Right forelimb (tissue), 1 donor: Measurements from ENCODE around the gene TUBGCP2.

ENCODE experiments used
- DNase-seq: peaks from one replicate; pipeline ENCODE4 v3.0.0-alpha.2; 2018

TUBGCP2 gene

DNA sequence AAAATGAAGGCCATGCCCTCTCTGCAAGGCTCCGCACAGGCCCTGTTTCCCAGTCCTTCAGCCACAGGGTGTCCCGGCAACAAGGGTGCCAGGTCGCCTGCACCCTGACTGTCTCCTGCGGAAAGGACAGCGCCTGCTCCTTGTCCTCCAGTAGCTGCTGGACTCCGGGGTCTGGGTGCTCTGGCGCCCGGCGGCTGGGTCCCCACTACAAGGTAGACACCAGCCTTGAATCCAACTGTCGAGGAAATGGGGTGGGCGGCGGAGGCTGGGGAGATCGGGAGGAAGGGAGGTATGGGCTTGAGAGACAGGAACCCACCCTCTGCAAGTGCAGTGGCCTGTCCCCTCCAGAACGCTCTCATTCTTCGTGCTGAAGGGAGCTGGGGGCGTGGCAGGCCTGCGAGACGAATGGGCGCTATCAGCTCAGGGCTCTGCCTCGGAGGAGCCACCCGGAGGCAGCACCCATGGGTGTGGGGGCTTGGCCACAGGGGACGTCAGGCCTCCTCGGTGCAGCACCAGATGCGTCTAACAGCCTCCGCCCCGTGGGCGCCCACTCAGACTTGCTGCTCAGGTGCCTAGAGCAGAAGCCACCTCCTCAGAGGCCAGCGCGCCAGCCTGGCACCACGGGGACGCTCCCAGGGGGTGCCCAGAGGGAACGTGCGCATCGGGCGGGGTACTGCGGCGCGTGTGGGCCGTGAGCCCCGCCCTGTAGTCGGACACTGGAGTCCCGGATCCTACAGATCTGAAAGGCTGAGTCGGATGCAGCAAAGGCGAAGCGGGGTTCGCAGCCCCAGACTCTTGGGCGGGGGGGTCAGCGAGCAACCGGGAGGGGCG lies 47.6 kb downstream of the TUBGCP2 start:
- DNase-seq: no peak

DNA sequence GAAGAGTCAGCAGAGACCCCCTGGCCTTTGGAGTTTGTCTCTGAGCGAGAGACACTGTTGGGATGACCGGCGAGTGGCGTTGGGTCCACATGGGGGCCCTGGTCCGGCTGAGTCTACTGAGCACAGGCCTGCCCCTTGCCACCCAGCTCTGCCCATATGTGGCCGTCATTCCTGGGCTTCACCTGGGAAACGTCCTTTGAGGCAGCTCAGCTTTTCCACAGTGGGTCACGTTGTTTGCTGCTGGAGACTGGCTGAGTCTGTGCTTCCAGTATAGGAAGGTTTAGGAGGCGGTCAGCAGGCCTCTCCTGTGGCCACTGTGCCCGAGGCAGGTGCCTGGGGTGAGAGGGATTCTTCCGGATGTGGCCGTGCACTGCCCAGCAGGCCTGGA lies 49.1 kb downstream of the TUBGCP2 start:
- DNase-seq: no peak

DNA sequence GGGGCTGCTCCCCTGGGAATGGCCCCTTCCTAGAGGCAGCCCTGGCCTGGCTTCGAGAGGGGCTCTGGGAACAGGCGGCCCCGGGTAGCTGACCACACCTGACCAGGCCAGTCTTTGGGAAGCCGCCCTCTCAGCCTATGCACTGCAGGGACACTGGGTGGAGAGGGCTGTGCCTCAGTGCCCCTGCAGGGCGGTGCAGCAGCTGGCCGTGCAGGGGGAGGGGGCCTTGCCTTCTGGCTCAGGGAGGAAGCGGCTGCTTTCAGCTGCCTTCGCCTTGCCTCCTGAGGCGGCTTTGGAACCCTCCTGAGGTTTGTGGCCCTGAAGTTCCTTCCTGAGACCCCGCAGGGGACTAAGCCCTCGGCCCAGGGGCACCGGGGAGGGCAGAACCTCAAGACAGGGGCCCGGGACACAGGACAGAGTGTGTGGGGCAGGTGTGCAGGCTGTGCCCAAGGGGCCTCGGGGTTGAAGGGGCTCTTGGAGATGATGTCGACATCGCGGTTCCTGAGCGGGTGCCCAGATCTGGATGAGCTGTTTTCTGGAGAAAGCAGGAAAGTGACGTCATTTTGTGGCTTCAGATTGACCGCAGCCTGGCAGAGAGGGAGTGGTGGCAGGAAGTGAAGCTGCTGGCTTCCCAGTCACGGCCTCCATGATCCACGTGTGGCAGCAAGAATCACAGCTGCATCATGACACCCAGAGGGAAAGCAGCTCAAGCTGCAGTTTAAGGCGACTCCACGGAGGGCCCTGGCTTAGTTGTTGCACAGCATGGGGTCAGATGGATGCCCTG lies 49.7 kb downstream of the TUBGCP2 start:
- DNase-seq: peak; percentile 77

DNA sequence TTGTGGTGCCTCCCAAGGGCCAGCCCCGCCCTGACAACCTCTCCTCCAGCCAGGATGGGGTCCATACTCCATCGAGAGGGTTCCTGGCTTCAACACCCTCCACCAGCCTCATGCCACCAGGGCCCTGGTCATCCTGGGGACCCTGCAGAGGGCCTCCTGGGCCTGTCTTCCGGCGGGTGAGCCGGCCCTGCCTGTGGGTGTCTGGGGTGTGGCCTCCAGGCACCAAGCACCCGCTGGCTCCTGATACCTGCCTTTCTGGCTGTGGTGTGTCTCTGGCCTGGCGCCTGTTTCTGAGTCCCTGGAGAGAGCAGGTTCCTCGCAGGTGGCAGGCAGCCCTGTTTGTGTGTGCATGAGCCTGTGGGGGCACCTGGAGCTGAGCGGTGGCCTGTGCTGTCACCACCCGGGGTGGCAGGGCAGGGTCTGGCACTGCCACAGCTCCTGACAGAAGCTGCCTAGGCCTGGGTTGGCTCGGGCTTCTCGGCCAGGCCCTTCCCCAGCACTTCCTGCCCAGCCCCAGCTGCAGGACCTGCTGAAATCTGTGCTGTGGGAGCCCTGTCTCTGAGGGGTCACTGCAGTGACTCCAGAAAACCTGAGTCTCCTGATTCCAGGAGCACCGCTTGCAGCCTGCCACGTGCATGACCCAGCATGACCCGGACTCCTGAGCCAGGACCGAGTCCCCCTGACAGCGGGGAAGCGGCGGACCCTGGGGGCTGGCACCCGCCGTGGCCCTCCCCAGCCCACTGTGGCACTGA lies 50.4 kb downstream of the TUBGCP2 start:
- no peak for DNase-seq

- DNase-seq: no peak
These were observed 51.1 kb downstream of the TUBGCP2 start for GRCh38 chr10:133257489-133258065.

DNA sequence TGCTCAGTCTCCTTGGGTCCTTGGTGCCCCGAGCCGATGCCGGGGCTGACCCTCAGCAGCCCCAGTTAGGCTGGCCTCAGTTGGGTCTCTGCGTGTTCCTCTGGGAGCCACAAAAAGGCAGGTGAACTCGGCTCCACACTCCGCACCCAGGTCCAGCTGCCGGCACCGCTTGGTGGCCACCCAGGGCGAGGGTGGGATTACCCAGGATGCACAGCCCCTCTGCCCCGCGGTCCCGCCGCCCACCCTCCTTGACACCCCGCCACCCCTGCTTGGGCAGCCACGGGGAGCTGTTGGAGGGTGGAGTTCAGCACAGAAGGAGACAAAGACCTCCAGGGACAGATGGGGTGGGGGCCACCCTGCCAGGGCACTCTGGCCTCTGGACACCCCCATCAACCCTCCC lies 53.3 kb downstream of the TUBGCP2 start:
- DNase-seq: no peak

DNA sequence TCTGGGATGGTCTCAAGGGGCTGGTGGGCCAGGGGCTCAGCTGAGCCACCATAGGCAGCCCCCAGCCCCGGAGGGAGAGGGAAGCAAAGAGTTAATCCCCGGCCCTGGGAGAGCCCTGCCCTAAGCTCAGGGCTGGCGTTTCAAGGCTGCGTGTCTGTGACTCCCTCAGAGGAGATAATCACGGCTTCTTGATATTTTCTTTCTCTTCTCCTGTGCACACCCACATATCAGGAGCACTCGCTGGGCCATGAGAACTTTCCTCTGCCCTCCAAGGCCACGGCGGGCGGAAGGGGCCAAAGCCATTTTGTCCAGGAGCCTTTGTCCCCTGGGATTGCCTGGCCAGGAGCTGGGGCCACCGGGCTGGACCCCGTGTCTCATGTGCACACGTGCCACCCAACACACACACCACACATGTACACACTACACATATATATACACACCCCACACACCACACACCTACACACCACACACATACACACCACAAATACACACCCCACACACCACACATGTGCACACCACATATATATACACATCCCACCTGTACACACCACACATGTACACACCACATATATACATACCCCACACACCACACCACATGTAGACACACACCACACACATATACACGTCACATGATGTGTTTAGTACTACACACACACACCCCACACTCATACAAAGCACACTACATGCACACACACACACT lies 54.1 kb downstream of the TUBGCP2 start:
- DNase-seq: no peak

DNA sequence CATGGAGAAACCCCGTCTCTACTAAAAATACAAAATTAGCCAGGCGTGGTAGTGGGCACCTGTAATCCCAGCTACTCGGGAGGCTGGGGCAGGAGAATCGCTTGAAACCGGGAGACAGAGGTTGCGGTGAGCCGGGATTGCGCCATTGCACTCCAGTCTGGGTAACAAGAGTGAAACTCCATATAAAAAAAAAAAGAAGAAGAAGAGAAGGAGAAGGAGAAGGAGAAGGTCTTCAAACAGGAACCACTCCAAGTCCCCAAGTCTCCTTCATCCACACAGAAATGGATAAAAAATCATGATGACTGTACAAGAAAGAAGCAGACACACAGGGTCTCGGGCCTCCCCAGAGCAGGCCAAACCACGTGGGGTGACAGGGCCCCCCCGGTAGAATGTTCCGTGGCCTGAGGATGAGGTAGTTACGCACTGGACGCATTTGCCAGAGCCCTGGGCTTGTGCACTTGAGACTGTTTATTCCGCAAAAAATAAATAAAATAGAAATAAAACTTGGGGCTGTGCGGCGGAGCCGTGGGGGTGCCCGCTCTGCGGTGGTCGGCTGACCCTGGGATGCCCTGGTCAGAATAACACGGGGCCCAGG lies 55.2 kb downstream of the TUBGCP2 start:
- DNase-seq: no peak

DNA sequence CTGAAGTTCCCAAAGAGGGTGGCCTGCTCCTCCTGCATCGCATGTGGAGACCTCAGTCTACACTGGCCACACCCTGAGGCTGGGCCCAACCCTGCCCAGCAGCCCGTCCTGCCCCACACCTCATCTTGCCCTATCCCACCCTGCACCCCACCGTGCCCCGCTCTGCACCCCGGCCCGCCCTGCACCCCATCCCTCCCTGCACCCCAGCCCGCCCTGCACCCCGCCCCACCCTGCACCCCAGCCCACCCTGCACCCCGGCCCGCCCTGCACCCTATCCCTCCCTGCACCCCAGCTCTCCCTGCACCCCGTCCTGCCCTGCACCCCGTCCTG lies 56.5 kb downstream of the TUBGCP2 start:
- no peak for DNase-seq

- DNase-seq: no peak
These were observed 57.1 kb downstream of the TUBGCP2 start for GRCh38 chr10:133251388-133252222.

DNA sequence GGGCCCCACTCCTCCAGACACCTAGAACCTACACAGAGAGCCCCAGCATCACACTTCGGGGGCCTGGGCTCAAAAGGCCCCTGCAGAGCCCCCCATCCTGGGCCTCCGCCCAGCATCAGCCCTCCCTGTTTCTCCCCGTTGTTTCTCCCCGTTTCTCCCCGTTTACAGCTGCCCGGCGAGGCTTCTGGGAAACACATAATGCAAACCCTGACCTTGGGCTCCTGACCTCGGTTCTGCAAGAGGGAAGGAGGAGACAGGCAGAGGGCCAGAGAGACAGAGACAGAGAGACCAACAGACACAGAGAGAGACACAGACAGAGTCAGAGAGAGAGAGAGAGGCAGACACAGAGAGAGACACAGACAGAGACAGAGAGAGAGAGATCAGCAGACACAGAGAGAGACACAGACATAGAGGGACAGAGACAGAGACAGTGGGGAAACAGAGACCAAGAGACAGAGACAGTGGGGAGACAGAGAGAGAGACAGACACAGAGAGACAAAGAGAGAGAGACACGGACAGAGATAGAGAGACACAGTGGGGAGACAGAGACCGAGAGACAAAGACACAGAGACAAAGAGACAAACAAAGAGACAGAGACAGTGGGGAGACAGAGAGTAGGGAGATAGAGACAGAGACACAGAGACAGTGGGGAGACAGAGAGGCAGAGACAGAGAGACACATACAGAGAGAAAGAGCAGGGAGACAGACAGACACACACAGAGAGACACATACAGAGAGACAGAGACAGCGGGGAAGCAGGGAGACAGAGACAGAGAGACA lies 58.5 kb downstream of the TUBGCP2 start:
- DNase-seq: no peak

GRCh38 chr10:133249094-133249780 lies 59.4 kb downstream of the TUBGCP2 start:
- no peak for DNase-seq

DNA sequence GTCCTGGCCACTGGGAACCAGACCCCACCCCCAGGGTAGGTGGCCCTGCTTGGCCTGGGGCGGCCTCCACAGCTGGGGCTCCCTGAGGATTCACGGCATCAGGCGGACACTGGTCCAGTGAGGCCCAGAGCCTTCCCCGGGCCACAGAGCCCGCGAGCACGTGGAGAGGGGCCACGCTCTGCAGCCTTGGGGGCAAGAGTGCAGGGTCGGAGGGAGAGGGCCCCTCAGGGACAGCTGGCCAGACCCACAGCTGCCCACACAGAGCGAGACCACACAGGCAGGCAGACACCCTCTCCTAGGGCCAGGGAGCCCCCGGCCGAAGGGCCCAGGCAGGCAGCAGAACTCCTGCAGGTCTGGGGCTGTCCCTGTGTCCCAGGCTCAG lies 60.3 kb downstream of the TUBGCP2 start:
- DNase-seq: no peak

- DNase-seq: no peak
These were observed 60.9 kb downstream of the TUBGCP2 start for GRCh38 chr10:133247681-133248333.

DNA sequence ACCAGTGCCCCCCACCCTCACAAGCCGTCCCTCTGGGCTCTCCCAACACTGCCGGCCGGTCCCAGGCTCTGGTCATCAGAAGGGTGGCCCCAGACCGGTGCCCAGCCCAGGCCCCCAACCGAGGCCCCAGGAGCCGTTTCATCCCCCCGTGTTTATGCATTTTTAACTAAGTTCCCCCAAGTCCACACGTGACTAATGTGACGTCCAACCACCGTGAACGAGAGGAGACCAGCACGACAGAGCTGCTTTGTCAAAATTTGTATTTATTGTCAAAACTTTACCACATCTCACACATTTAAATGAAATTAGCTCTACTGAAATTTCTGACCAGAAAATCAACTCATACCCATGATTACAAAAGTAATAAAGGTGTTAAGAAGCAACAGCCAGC lies 62.4 kb downstream of the TUBGCP2 start:
- DNase-seq: no peak

GRCh38 chr10:133245439-133246235 lies 63.0 kb downstream of the TUBGCP2 start:
- DNase-seq: no peak

GRCh38 chr10:133243593-133243992 lies 65.1 kb downstream of the TUBGCP2 start:
- DNase-seq: no peak

DNA sequence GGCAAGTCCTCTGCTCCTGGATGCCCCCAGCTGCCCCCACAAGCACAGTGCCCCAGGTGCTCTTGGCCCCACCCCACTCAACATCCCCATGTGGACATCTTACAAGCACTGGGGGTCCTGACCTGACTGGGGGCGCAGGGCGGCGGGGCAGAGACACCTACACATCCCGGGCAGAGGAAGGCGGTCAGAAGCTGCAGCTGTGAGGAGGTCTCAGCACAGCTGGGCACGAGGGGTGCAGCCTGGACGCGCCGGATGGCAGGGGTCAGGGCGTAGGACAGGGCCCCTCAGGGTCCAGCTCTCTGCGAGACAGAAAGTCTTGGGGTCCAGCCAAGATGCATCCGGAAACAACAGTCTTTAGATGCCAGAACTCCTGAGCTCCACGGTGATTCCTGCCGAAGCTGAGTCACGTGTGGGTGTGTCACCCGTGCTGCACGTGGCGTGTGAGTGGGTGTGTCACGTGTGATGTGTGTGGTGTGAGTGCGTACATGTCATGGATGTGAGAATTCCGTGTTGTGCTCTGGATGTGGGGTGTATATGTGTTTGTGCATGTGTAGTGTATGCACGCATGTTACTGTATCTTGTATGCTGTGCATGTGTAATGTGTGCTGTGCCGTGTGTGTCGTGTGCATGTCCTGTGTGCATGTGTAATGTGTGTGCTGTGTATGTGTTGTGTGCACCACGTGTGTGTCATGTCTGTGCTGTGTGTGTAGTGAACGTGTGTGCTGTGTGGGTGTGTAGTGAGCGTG lies 65.9 kb downstream of the TUBGCP2 start:
- no peak for DNase-seq
